ENCODE results near the gene CLCN1. TPM values are rescaled to one million over a fixed set of nuclear protein-coding genes. Genes with fewer than 3 reads are reported as not detected.

Gene CLCN1
- total RNA-seq, 1 experiment from 2014 or later: 0.13 TPM

- H2BK5ac ChIP-seq (ENCODE audit: insufficient read length, low read length): no peak overlapping the region
- H3K79me2 ChIP-seq (ENCODE audit: insufficient read depth, low read length): no peaks in the 10 kb centered on the region
- H3K27me3 Mint-ChIP-seq (ENCODE audit: low read depth): no peaks in the 10 kb centered on the region
- no peak overlapping the region for H3K27ac Mint-ChIP-seq
- no peak overlapping the region for H4K5ac ChIP-seq (ENCODE audit: insufficient read length, low read depth, low read length)
- H4K20me1 ChIP-seq (ENCODE audit: control insufficient read depth, insufficient read depth, insufficient read length): no peaks in the 10 kb centered on the region
- H2BK120ac ChIP-seq (ENCODE audit: low read depth, low read length, poor library complexity, severe bottlenecking): no peak overlapping the region
- TF ChIP-seq CTCF (conservative IDR thresholded peaks at IDR 0.05): no peak
- no peak overlapping the region for H2BK20ac ChIP-seq (ENCODE audit: low read depth, low read length, poor library complexity, severe bottlenecking)
- H2BK12ac ChIP-seq (ENCODE audit: insufficient read length, low read depth, low read length): no peak overlapping the region
- no peak overlapping the region for H3K4ac ChIP-seq (ENCODE audit: low read depth, low read length)
- H3K4me2 ChIP-seq (ENCODE audit: insufficient read depth, insufficient read length, low read length): no peak overlapping the region
- H3K23me2 ChIP-seq (ENCODE audit: insufficient read length, low read depth, low read length, poor library complexity, severe bottlenecking): no peaks in the 10 kb centered on the region
- no peak overlapping the region for H3K23ac ChIP-seq (ENCODE audit: insufficient read length, low read depth, low read length)
- H3K4me1 ChIP-seq (ENCODE audit: insufficient read depth, low read length): no peaks in the 10 kb centered on the region
- no peak overlapping the region for H3K14ac ChIP-seq (ENCODE audit: insufficient read depth, low read length)
- no peak overlapping the region for H3K4me3 Mint-ChIP-seq
- H3K36me3 Mint-ChIP-seq (ENCODE audit: insufficient read depth in 1 of 3, low read depth in 3 of 3): peaks cover 0 to 4% (median 4%) of the 10 kb centered on the region in 3 experiments; a peak in 3 of 7 replicates
- no peak overlapping the region for H3K18ac ChIP-seq (ENCODE audit: insufficient read length, low read depth, low read length)
- no peak overlapping the region for H3K27ac ChIP-seq (ENCODE audit: insufficient read length, low read depth, low read length)
- H3K9me3 Mint-ChIP-seq: no peaks in the 10 kb centered on the region
- no peaks in the 10 kb centered on the region for H3K27me3 ChIP-seq (ENCODE audit: insufficient read depth, low read length)
- H2AK5ac ChIP-seq (ENCODE audit: insufficient read length, low read length): no peak overlapping the region
- no peak overlapping the region for H3K9ac ChIP-seq (ENCODE audit: extremely low read depth, insufficient read length, low read length)
- H3K56ac ChIP-seq (ENCODE audit: insufficient read length, low read depth, low read length): no peak overlapping the region
- H3K9me3 ChIP-seq (ENCODE audit: control insufficient read depth, low read depth, low read length): no peaks in the 10 kb centered on the region
- no peak overlapping the region for H2BK15ac ChIP-seq (ENCODE audit: low read depth, low read length)
- H3K4me1 Mint-ChIP-seq: peaks cover 0 to 11% of the 10 kb centered on the region in 2 experiments; a peak in 2 of 4 replicates
- no peaks in the 10 kb centered on the region for H3K79me1 ChIP-seq (ENCODE audit: insufficient read depth, low read depth, low read length, poor library complexity, severe bottlenecking)
- no peak overlapping the region for H2AFZ ChIP-seq (ENCODE audit: low read length)
- H3T11ph ChIP-seq (ENCODE audit: low read length): no peak overlapping the region
- DNase-seq: no peak
- H4K8ac ChIP-seq (replicated peaks; ENCODE audit: insufficient read length, low read depth, low read length): no peak overlapping the region
- H4K91ac ChIP-seq (ENCODE audit: insufficient read length, low read depth, low read length): no peak overlapping the region
Measured at GRCh38 chr7:143314127-143314526, 1.8 kb upstream of the CLCN1 start.
